GM19452 (cell line): Measurements from ENCODE around the gene CFAP91.
A peak's percentile ranks its signal among the peaks of the same experiment; 100 is the strongest.
"Not testable (repeated sequence)": the region's sequence is repeated elsewhere in the genome, so short reads cannot be mapped to it uniquely, and the experiment has no call there.

ENCODE experiments used
- ATAC-seq: cut with Tn5 transposase; IDR thresholded peaks from one replicate; pipeline ENCODE4 v1.9.1; 2021; ENCODE audit not compliant: unreplicated experiment

CFAP91 gene

DNA sequence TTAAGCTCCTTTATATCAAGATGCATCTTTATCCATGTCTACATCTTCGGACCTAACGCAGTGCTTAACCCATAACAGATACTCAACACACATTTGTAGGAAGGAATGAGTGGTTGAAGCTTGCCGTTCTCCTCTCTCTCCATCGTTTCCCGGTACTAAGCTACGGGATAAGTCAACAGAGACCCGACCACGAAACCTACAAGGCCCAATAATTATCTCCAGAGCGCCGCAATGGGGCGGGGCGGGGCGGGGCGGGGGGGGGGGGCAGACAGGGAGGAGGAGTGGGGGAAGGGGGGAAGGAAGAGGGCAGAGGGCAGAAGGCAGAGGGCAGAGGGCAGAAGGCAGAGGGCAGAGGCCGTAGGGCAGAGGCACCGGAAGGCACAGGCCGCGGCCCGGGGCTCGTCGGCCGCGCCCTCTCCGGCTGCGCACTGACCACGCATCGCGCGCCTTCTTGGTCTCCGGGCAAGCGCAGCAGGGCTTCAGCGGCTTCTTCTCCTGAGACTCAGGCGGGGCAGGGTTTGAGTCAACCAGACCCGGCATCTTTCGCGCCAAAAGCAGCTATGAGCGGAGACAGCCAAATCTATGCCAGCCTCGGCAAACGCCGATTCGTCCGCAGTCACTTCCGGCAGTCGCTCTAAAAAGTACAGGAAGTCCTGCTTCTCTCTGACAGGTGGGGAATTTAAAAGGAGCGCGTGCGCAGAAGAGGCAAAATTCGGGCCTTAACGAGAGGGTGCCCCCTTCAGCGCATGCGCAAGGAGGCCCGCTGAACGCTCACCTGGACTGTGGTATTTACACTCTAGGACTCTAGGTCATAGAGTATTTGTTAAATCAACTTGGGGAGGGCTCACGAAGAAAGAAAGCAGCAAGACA lies 25.8 kb upstream of the CFAP91 start, which contains the start of gene COX17:
Gene COX17, minus strand, starts transcription at position 636 of the 870 bp plus-strand sequence. Its CDS starts 96 bp downstream, at position 540.
- peak; percentile 88 for ATAC-seq

DNA sequence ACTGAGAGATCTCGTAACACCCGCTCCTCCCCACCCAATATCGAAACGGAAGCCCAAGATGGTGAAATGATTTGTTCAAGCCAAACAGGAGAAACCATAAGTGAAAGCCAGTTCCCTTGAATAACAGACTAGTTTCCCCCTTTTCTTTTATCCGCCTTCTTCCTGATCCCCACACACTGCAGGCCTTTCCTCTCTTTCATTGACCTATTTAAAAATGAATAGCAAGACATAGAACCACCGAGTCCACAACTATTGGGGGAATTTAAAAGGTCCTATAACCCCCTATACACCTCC lies 25.2 kb upstream of the CFAP91 start:
- ATAC-seq: no peak

DNA sequence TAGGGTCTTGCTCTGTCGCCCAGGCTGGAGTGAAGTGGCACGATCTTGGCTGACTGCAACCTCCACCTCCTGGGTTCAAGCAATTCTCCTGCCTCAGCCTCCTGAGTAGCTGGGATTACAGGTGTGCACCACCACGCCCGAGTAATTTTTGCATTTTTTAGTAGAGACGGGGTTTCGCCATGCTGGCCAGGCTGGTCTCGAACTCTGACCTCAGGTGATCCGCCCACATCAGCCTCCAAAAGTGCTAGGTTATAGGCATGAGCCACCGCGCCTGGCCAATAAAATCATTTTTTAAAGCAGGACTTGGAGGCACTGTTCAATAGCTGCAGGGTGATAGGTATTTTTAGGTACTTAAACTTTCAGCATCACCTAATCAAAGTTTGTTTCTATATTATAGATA lies 24.6 kb upstream of the CFAP91 start:
- not testable (repeated sequence) for ATAC-seq

DNA sequence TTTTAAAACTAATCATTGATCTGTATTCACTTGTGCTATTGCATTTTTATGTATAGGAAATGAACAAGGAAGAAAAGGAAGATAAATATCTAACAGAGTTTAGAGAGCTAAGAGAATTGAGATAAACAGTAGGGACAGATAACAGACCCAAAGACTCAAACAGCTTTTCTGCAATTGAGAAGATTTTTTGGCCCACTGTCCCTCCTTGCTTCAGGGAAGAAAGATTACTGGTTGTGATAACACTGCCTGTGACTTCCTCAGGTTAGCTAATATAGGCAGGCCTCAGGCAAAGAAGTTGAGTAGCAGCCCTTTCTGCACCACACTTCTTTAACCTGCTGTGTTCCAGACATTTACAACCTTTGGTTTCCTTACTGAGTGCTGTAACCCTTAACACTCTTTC lies 22.9 kb upstream of the CFAP91 start:
- no peak for ATAC-seq

DNA sequence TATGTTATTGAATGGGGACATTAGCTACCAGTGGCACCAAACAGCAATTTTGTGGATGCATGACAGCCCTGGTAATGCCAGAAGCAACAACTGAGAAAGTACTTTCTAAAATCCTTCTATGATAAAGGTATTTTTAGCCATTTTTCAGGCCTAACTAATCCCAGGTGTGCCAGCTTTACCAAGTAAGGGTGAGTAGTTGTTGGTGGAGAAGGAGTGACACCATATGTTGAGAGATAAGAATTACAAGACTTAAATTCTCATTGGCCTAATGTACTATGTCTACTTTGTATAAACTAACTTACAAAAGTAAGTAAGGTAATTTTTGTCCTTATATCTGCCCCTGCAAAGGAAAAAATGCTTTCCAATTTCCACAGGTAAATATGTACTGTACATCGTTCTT lies 21.5 kb upstream of the CFAP91 start:
- no peak for ATAC-seq

DNA sequence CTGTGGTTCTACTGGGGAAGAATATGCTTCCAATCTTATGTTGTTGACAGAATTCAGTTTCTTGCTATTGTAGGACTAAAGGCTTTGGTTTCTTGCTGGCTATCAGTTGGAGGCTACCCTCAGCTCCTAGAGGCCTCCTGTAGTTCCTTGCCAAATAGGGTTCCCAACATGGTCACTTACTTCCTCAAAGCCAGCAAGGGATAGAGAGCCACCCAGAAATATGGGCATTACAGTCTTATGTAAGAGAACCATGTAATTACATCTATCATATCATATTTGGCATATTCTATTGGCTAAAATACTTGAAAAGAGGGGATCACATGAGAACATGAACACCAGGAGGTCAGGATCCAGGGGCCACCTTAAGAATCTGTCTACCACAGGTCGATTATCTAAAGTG lies 19.4 kb upstream of the CFAP91 start:
- no peak for ATAC-seq

DNA sequence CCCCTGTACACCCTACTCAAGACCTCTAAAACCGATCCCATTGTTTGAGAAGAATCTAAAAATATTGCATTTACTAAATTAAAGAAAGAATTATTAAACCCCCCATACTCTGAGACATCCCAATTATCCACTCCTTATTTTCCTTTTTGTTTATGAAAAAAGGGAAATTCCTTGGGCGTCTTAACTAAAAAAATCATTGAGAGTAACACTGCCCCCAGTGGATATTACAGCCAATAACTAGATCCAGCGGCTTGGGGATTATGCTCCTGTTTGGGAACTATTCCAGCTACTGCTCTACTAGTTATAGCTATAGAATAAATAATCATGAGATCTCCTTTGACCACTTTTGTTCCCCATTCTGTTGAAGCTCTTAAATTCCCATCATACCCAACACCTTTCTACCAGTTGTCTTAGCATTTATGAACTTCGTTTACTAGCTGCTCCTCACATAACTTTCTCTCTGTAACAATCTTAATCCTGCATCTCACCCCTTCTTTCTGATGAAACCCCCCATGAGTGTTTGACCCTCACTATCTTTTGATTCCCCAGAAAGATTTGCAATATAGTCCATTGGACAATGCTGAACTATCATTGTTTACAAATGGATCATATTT lies 12.7 kb upstream of the CFAP91 start:
- no peak for ATAC-seq

DNA sequence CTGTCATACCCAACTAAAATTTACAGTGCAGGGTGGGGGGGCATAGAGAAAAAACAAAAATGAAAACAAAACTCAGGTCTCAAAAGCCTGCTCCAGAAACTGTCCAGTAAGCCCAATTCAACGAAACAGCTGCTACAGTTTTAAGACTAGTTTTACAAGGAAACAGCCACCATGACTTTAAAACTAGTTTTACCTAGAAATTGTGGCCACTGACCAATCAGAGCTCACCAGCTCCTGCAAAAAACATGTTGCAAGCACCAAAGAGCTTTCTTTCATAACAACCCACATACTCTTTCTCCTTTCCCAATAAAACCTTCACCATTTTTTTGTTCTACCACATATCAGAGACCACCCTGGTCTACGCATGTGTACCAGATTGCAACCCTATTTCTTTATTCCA lies 7.3 kb upstream of the CFAP91 start:
- no peak for ATAC-seq

DNA sequence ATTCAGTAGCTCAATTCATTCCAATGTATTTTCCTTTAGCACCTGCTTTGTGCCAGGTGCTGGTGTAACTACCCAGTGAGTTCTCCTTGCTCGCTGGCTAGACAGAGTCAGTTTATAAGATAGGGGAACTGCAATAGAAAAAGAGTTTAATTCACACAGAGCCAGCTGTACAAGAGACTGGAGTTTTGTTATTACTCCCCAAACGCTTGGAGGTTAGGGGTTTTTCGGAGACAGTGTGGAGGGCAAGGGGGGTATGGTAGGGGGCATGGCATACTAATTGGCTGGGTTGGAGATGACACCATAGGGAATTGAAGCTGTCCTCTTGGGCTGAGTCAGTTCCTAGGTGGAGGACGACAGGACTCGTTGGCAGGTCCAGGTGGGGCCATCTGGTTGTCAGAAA lies 5.4 kb upstream of the CFAP91 start:
- peak; percentile 46 for ATAC-seq

DNA sequence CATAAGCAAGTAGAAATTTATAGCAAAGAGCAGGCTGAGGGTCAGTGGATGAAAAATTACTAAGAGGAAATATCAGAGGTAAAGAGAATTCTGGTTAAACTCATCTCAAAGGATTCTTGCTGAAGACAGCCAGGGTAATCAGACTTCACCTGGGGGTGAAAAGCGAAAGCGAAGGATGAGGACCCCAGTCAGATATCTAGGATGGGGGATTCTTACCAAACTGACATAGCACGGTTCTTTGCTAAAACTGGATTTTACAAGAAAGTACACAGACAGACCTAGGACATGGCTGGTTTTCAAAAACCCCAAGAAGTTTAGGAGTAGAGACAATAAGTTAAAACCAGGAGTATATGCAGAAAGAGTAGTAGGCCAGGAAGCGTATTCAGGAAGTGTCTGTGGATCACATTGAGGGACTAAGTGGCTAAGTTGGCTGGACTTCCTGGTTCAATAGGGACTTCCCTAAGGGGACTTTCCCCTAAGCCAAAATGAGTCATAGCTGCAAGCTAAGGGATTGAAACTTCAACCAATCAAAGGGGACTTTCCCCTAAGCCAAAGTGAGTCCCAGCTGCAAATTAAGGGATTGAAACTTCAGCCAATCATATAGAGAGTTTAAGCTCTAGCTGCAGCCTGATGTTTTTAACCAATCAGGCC lies 2.4 kb upstream of the CFAP91 start:
- peak; percentile 40 for ATAC-seq

DNA sequence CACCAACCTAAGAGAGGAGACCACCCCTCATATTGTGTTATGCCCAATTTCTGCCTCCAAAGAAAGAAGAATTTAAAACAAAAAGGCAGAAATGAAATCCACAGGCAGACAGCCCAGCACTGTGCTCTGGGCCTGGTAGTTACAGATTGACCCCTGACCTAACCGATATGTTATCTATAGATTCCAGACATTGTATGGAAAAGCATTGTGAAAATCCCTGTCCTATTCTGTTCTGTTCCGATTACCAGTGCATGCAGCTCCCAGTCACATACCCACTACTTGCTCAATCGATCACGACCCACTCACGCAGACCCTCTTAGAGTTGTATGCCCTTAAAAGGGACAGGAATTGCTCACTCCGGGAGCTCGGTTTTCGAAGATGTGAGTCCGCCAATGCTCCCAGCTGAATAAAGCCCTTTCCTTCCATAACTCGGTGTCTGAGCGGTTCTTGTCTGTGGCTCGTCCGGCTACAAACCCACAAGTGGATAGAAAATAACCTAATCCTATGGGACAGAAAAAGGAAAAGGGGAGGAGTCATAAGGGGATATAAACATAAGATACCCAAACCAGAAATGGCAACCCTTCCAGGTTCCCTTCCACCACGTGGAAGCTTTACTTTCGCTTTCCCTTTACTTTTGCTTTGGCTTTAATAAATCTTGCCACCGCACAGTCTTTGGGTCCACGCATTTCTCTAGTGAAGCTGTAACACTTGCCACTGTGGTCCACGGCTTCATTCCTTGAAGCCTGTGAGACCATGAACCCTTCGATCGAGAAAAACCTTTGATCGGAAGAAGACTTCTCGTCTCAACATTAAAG lies 1.7 kb upstream of the CFAP91 start:
- ATAC-seq: peak; percentile 9

DNA sequence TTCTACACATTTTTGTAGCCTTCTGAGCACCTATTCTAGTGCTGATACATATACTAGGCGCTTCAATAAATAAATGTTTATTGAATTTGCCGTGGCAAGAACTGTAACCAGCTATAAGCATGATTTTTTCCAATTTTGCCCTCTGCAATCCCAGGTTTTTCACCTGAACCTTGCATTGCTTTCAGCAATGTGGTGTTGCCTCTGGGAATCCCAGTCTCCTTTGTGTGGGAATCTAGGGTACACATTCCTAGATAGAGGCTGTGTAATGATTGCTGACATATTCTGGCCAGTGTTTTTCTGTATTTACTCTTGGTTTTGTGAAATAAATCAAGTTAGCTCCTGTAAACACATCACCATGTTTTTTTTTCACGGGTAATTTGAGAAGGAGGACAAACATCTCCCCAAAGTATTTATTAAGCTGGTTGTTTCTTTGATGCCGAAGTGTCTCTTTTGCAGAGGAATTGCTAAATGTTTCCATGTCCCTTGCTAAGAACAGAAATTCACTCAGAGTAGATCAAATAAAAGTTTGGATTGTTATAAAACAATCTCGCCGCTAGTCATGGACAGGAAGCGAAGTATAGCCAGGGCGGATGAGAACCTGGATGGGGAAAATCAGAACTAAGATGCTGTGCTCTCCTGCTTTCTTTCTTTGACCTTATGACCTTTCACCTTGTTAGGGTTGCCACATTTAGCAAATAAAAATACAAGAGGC lies 1.2 kb downstream of the CFAP91 start:
- ATAC-seq: no peak

DNA sequence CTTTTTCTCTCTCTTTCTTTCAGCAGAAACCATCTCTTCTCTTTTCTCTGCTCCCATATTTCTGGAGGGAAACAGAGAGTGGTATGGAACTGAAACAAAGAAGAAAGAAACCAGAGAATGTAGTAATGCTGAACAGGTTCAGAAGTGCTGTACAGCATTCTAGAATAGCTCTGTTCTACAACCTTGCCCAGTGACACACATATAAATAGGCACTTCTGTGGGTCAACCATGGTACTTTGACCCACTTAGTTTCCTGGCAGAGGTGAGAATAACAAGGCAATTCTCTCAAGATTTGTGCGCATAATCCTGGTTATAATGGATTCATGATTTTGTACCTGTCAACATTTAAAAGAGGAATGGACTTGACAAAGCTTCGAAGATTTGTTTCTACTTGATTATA lies 12.3 kb downstream of the CFAP91 start:
- ATAC-seq: no peak

DNA sequence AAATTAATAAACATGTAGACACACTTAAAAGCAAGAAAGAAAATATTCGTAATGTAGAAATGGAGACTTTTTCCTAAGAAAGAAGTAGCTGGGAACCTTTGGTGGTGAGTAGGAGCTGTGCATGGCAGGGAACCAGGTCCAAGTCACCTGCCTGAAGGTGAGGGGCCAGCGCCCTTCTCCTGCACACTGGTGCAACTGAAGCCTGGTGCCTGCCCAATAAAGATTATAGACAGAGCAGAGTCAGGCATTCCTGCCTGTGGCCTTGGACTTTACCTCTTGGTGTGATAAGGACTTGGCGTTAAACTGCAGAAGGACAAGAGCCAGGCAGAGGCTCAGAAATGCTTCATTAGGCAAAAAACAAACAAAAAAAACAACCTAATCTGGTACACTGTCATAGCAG lies 14.2 kb downstream of the CFAP91 start:
- ATAC-seq: no peak

DNA sequence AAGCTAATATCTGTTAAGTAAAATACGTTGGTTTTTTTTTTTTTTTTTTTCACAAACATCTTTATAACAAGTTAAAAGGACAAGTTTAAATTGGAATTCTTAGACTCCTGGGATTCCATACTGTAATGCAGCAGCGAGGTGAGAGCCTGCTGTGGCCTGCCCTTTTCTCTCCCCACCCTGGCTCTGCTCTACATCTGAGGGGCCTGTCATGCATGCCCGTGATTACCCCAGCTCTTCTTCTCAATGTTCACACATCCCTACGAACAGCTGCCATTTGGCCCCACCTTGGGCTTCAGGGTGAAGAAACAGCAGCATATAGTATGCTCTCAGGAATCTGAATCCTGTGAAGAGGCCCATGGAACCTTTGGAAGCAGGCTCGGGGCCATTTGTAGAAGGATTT lies 14.7 kb downstream of the CFAP91 start:
- ATAC-seq: no peak

DNA sequence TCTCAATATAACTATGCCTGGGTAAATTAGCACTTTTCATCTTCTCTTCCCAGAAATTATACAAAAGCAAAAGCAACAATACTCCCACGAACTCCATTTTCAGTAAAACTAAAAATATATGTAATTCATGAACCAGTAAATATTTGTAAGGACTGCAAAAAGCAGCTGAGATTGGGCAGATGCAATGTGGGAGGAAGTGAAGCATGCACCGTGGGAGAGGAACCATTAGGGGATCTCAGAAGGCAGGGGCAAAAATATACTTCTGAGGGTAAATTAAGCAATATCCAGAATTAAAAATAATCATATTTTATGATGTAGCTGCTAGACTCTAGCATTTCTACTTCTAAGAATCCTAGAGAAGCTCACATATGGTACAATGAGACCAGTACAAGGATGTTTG lies 20.2 kb downstream of the CFAP91 start:
- no peak for ATAC-seq

DNA sequence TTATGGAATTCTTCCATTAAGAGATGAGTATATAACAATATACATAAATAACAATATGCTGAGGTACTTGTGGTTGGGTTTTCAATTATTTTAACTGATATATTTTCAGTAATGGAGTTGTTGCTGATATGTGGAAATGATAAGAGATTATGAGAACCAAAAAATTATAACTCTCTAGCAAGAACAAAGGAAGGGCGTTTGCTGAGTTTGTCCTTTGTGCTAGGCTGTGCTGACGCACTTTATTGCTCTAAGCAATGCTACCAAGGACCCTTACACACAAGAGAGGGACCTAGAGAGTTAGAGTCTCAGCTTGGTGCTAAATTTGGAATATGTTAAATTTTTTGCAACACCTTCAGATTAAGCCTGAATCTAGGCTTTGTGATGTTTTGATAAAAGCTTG lies 24.1 kb downstream of the CFAP91 start:
- ATAC-seq: no peak

DNA sequence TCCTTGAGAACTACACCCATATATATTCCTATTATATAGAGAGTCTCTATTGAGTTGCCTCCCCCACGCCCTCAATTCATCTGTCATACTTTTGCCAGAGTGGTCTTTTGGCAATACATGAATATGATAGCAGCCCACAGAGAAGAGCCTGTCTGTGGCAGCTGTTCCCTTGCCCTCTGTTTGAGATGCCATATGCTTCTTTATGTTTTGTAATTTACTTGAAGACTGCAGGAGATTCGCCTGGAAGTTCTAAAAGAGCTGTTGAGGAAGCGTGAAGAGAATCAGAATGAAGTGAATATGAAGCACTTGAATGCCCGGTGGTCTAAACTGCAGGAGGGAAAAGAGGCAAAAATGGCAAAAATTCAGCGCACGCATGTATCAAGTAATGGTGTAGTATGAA lies 27.2 kb downstream of the CFAP91 start:
- no peak for ATAC-seq

DNA sequence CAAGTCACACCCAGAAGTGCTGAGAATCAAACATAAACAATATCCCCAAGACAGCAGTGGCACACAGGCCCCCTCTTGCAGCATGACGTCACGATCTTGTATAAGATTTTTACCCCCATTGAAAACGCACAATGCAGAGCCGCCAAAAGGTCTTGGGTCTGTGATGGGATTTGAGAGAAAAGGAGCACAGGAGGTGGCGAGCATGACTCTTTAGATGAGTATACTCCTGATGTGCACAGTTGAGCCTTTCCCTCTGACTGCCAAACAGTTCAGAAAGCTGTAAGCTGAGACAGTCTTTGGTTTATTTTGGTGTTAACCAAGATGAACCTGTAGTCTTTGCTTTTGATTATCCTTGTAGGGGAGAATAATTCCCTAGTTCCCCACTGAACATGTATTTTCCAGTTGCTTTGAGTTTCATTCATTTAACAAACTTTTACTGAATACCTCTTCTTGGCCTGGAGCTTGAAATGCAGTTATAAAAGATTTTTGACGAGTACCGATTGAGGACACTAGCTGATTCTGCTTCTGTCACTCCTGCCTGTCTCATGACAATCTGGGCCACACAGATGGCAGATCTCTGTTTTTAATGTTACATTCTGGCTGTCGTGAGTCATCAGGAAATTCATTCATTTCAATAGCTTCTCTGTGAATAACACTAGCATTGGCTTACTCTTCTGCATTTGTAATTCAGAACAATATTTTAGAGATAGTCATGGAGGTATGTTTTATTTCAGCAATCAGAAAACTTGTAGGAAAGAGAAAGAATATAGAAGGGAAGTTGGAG lies 28.9 kb downstream of the CFAP91 start:
- no peak for ATAC-seq

DNA sequence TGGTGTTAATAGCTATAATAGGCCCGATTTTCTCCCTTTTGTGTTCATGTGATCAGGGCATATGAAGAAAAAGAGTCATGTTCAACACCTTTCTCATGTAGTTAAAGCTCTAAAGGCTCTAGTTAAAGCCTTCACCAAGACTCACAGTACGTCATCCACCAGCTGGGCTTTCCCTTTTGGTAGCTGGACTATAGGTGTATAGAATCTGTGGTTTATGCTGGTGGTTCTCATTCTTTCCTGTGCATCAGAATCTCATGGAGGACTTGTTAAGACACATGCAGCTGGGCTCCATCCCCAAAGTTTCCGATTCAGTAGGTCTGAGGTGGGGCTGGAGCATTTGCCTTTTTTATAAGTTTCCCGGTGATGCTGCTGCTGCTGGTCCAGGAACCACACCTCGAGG lies 31.0 kb downstream of the CFAP91 start:
- no peak for ATAC-seq
